Fibroblast of lung (primary cell): ENCODE data around the gene TEX52. TPM values are rescaled to one million over a fixed set of nuclear protein-coding genes. Genes with fewer than 3 reads are reported as not detected.

Experiments used
- DNase-seq, 2 donors: peaks; one replicate each; pipeline versions ENCODE4 v3.0.0 to v3.0.0-alpha.2; 2010; ENCODE audit warnings: low read depth in 2 of 2
- H2AFZ ChIP-seq: 2 replicates; pipeline ENCODE4 v1.5.1; 2012; ENCODE audit warnings: low read length, control low read depth, inconsistent platforms
- H3K27ac ChIP-seq: 2 replicates; pipeline ENCODE4 v1.5.1; 2011; ENCODE audit warnings: low read length, control low read depth; ENCODE audit not compliant: insufficient read depth
- H3K27me3 ChIP-seq: 2 replicates; pipeline ENCODE4 v1.5.1; 2011; ENCODE audit warnings: mild to moderate bottlenecking, low read length; ENCODE audit not compliant: control insufficient read depth, insufficient read depth
- H3K36me3 ChIP-seq: 2 replicates; pipeline ENCODE4 v1.5.1; 2011; ENCODE audit warnings: low read length; ENCODE audit not compliant: control insufficient read depth, insufficient read depth
- H3K4me1 ChIP-seq: 2 replicates; pipeline ENCODE4 v1.5.1; 2011; ENCODE audit warnings: low read length; ENCODE audit not compliant: control insufficient read depth, insufficient read depth; ENCODE audit errors: extremely low read depth
- H3K4me2 ChIP-seq: 2 replicates; pipeline ENCODE4 v1.5.1; 2011; ENCODE audit warnings: low read length, control low read depth; ENCODE audit not compliant: insufficient read depth; ENCODE audit errors: extremely low read depth
- H3K4me3 ChIP-seq, 4 experiments: fragments of 200-600 bp in 1 of 4; sonication (generic) in 1 of 4; replicated peaks in 1 of 4; 2 replicates each; pipeline ENCODE4 v1.5.1; 2011 to 2016; ENCODE audit warnings: low read length in 4 of 4, low read depth in 3 of 4, mild to moderate bottlenecking in 3 of 4, control low read depth in 2 of 4, inconsistent platforms in 1 of 4, mixed read lengths in 1 of 4; ENCODE audit not compliant: insufficient read depth in 1 of 4; ENCODE audit errors: control extremely low read depth in 1 of 4
- H3K79me2 ChIP-seq: 2 replicates; pipeline ENCODE4 v1.5.1; 2012; ENCODE audit warnings: mild to moderate bottlenecking, low read length, inconsistent platforms; ENCODE audit not compliant: control insufficient read depth, insufficient read depth
- H3K9ac ChIP-seq: 2 replicates; pipeline ENCODE4 v1.5.1; 2011; ENCODE audit warnings: mild to moderate bottlenecking, low read length, control low read depth; ENCODE audit not compliant: insufficient read depth
- H3K9me3 ChIP-seq: 2 replicates; pipeline ENCODE4 v1.5.1; 2012; ENCODE audit warnings: low read depth, low read length; ENCODE audit not compliant: control insufficient read depth, insufficient read depth
- H4K20me1 ChIP-seq: 2 replicates; pipeline ENCODE4 v1.5.1; 2011; ENCODE audit warnings: low read length; ENCODE audit not compliant: control insufficient read depth, insufficient read depth; ENCODE audit errors: extremely low read depth
- CTCF ChIP-seq, 2 donors: IDR thresholded peaks in 1 of 2; conservative IDR thresholded peaks in 1 of 2; 1 replicate in 1 of 2; 2 replicates in 1 of 2; pipeline ENCODE4 v1.5.1; 2011 to 2012; ENCODE audit warnings: low read length in 2 of 2, control low read depth in 1 of 2, inconsistent platforms in 1 of 2, low read depth in 1 of 2, mild to moderate bottlenecking in 1 of 2
- EZH2 ChIP-seq: IDR thresholded peaks from 2 replicates; pipeline ENCODE4 v1.5.1; 2012; ENCODE audit warnings: low read length, control low read depth, mild to moderate bottlenecking; ENCODE audit errors: missing control alignments
- polyA plus RNA-seq, 2 donors: library from polyadenylated mRNA; depleted of rRNA in 1 of 2; stranded (reverse) in 1 of 2; unstranded in 1 of 2; fragments of >200 nt; gene quantifications; 2 replicates each; pipeline ENCODE4 v1.2.1, GENCODE V29; 2011 to 2012; ENCODE audit warnings: missing spikeins in 1 of 2
- total RNA-seq: library from RNA; depleted of rRNA; stranded (reverse); fragments of >200 nt; gene quantifications from 2 replicates; pipeline ENCODE4 v1.2.1, GENCODE V29; 2014

The TEX52 gene
- total and polyA plus RNA-seq, 2 donors (not counting 1 experiment from before 2014, with no cell fraction given): not detected

- TF ChIP-seq EZH2 (no peak), CTCF (conservative IDR thresholded peaks at IDR 0.05 in 1 of 2, IDR thresholded peaks at IDR 0.05 in 1 of 2; ENCODE audit: low read depth in 1 of 2, low read length in 2 of 2) (peak in 1 of 2 donors; percentile 15)
- peaks cover 58% of the 10 kb centered on the region for H3K79me2 ChIP-seq
- H2AFZ ChIP-seq: peak overlapping the region; percentile 11
- H4K20me1 ChIP-seq: no peaks in the 10 kb centered on the region
- H3K4me2 ChIP-seq: peak overlapping the region; percentile 98
- peaks cover 6% of the 10 kb centered on the region for H3K4me1 ChIP-seq
- peak overlapping the region; percentile 76 to 95 (median 90) for H3K4me3 ChIP-seq
- DNase-seq: peak; percentile 27 to 72
- no peaks in the 10 kb centered on the region for H3K27me3 ChIP-seq
- peak overlapping the region; percentile 98 for H3K27ac ChIP-seq
- H3K9ac ChIP-seq: peak overlapping the region; percentile 95
- H3K9me3 ChIP-seq: no peaks in the 10 kb centered on the region
- no peaks in the 10 kb centered on the region for H3K36me3 ChIP-seq
Observed at GRCh38 chr12:2877953-2878732, 21.3 kb upstream of the TEX52 start.

GRCh38 chr12:2877047-2877952 lies 20.5 kb upstream of the TEX52 start, which contains the start of the genes FOXM1 and RHNO1:
Gene FOXM1 (minus strand): TSS chr12:2877174. CDS start chr12:2874478, 2,696 bp downstream.
Gene RHNO1 (plus strand): TSS chr12:2877223. CDS start chr12:2885367, 8,144 bp downstream.
- TF ChIP-seq CTCF (conservative IDR thresholded peaks at IDR 0.05 in 1 of 2, IDR thresholded peaks at IDR 0.05 in 1 of 2; ENCODE audit: low read depth in 1 of 2, low read length in 2 of 2): no peak
- TF ChIP-seq EZH2: no peak
- H3K4me2 ChIP-seq: peak within 1 kb of the TSS; percentile 99
- peak within 1 kb of the TSS; percentile 98 for H3K27ac ChIP-seq
- H3K27me3 ChIP-seq: no peaks in the 10 kb centered on the region
- peak within 1 kb of the TSS; percentile 92 for H2AFZ ChIP-seq
- H3K79me2 ChIP-seq: peaks cover 58% of the 10 kb centered on the region
- peak within 1 kb of the TSS; percentile 95 for H3K9ac ChIP-seq
- no peaks in the 10 kb centered on the region for H4K20me1 ChIP-seq
- no peaks in the 10 kb centered on the region for H3K36me3 ChIP-seq
- H3K4me1 ChIP-seq: peaks cover 6% of the 10 kb centered on the region
- DNase-seq: peak; percentile 79 to 88
- no peaks in the 10 kb centered on the region for H3K9me3 ChIP-seq
- H3K4me3 ChIP-seq: peak within 1 kb of the TSS; percentile 76 to 95 (median 90)
